ENCODE data around the gene BMP6. TPM values are rescaled to one million over a fixed set of nuclear protein-coding genes. Genes with fewer than 3 reads are reported as not detected.
"Not testable (repeated sequence)": the region's sequence is repeated elsewhere in the genome, so short reads cannot be mapped to it uniquely, and the experiment has no call there.

BMP6 gene
- total RNA-seq, 1 donor from 2014 or later: 6.6 TPM

GRCh38 chr6:7812623-7813022 is 86.7 kb downstream of the BMP6 start:
- H3K4me1 ChIP-seq: no peaks in the 10 kb centered on the region
- no peaks in the 10 kb centered on the region for H3K27me3 ChIP-seq (ENCODE audit: low read depth)
- no peak overlapping the region for H3K4me3 ChIP-seq
- H3K27ac ChIP-seq: no peak overlapping the region
- DNase-seq: no peak
- no peak for TF ChIP-seq CTCF (IDR thresholded peaks at IDR 0.05)
- no peaks in the 10 kb centered on the region for H3K9me3 ChIP-seq
- no peak for ATAC-seq
- intact Hi-C loops (cut with DNase I): no loop called here
- H3K36me3 ChIP-seq: no peaks in the 10 kb centered on the region

GRCh38 chr6:7813193-7813592 is 87.3 kb downstream of the BMP6 start:
- Histone ChIP-seq H3K4me3 (no peak overlapping the region), H3K9me3 (no peaks in the 10 kb centered on the region), H3K27me3 (ENCODE audit: low read depth) (no peaks in the 10 kb centered on the region), H3K27ac (no peak overlapping the region), H3K4me1 (no peaks in the 10 kb centered on the region), H3K36me3 (no peaks in the 10 kb centered on the region)
- DNase-seq (no peak), ATAC-seq (no peak)
- no peak for TF ChIP-seq CTCF (IDR thresholded peaks at IDR 0.05)
- intact Hi-C loops (cut with DNase I): no loop called here

- H3K27me3 ChIP-seq (ENCODE audit: low read depth): no peaks in the 10 kb centered on the region
- no peak for TF ChIP-seq CTCF (IDR thresholded peaks at IDR 0.05)
- ATAC-seq (no peak), DNase-seq (no peak)
- no peaks in the 10 kb centered on the region for H3K9me3 ChIP-seq
- H3K4me3 ChIP-seq: no peak overlapping the region
- no peaks in the 10 kb centered on the region for H3K4me1 ChIP-seq
- no peaks in the 10 kb centered on the region for H3K36me3 ChIP-seq
- no peak overlapping the region for H3K27ac ChIP-seq
- intact Hi-C loops (cut with DNase I): no loop called here
Observed at GRCh38 chr6:7813704-7814103, 87.8 kb downstream of the BMP6 start.

GRCh38 chr6:7815716-7816115 is 89.8 kb downstream of the BMP6 start:
- TF ChIP-seq CTCF (IDR thresholded peaks at IDR 0.05): no peak
- DNase-seq: no peak
- Histone ChIP-seq H3K9me3 (no peaks in the 10 kb centered on the region), H3K36me3 (no peaks in the 10 kb centered on the region), H3K4me3 (no peak overlapping the region), H3K27ac (no peak overlapping the region), H3K27me3 (ENCODE audit: low read depth) (no peaks in the 10 kb centered on the region), H3K4me1 (no peaks in the 10 kb centered on the region)
- ATAC-seq: no peak
- intact Hi-C loops (cut with DNase I): no loop called here

GRCh38 chr6:7817184-7817583 is 91.3 kb downstream of the BMP6 start:
- intact Hi-C loops (cut with DNase I): not testable (repeated sequence)

GRCh38 chr6:7818257-7819214 is 92.6 kb downstream of the BMP6 start:
- no peaks in the 10 kb centered on the region for H3K9me3 ChIP-seq
- DNase-seq: no peak
- no peaks in the 10 kb centered on the region for H3K36me3 ChIP-seq
- H3K27ac ChIP-seq: no peak overlapping the region
- intact Hi-C loops (cut with DNase I): no loop called here
- H3K4me3 ChIP-seq: no peak overlapping the region
- TF ChIP-seq CTCF (IDR thresholded peaks at IDR 0.05): no peak
- ATAC-seq: no peak
- H3K27me3 ChIP-seq (ENCODE audit: low read depth): no peaks in the 10 kb centered on the region
- no peaks in the 10 kb centered on the region for H3K4me1 ChIP-seq

More at GRCh38 chr6:7817184-7817583, 91.3 kb downstream of the BMP6 start:
- DNase-seq; H3K4me3 ChIP-seq; H3K9me3 ChIP-seq; H3K27me3 ChIP-seq (ENCODE audit: low read depth); ATAC-seq; H3K27ac ChIP-seq; H3K36me3 ChIP-seq; H3K4me1 ChIP-seq: not testable (repeated sequence)
